ENCODE data around the gene FAM200C. TPM values are rescaled to one million over a fixed set of nuclear protein-coding genes. Genes with fewer than 3 reads are reported as not detected.
"Not testable (repeated sequence)": the region's sequence is repeated elsewhere in the genome, so short reads cannot be mapped to it uniquely, and the experiment has no call there.

Gene FAM200C
- 9.7 and 11.3 TPM in 2 replicates for total RNA-seq (2014; rRNA removed; shearing (Covaris generic))

- DNase-seq (ENCODE audit: low read depth) = peak; percentile 93
Measured at GRCh38 chr5:160399402-160400353, at the start of gene FAM200C. Gene FAM200C (minus strand): TSS chr5:160400054. CDS start chr5:160395490, 4,564 bp downstream.

GRCh38 chr5:160449458-160449857, 49.6 kb upstream of the FAM200C start:
- DNase-seq (ENCODE audit: low read depth) = no peak

DNA sequence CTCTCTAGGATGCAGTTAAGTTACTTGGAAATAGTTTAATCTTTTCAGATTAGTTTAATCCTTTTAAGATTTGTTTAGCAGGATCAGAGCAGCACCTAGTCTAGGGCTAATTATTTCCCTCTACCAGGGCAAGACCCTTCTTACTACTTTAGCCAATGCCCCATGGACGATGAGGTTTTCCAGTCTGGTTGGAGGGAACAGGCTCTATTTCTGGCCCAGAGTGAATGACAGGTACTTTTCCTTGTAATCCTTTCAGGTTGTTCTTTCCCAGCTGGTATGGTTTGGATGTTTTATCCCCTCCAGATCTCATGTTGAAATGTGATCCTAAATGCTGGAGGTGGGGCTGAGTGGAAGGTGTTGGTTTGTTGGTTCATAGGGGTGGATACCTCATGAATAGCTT, 49.0 kb upstream of the FAM200C start:
- no peak for DNase-seq (ENCODE audit: low read depth)

- no peak for DNase-seq (ENCODE audit: low read depth)
Measured at GRCh38 chr5:160445751-160446150, 45.9 kb upstream of the FAM200C start.

- no peak for DNase-seq (ENCODE audit: low read depth)
Measured at GRCh38 chr5:160445132-160445531, 45.3 kb upstream of the FAM200C start.

- no peak for DNase-seq (ENCODE audit: low read depth)
Measured at GRCh38 chr5:160444407-160444806, 44.6 kb upstream of the FAM200C start.

DNA sequence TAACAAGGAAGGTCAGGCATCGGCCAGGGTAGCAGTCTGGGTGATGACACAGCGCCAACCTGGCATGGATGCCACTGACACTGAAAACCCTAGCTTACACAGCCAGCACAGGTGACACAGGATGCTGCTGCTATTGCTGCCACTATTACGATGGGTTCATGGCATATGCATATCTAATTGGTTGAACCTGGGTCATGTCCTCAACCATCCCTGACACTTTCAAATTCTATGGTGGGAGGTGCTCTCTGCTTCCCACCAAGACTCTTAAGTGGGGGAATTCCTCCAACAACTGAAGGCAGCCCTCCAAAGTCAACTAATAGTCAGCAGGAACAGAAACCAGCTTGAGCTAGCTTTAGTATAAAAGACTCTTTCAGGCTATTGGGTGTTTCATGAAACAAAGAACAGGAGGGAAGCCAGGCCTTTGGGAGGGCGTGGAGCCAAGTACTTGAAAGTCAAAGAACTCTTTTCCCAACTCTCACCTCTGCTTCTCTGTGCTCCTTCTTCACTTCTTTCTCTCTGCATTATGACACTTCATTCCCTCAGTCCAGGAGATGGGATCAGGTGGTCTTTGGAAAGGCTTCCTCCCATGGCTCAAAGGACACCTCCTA, 43.1 kb upstream of the FAM200C start:
- DNase-seq (ENCODE audit: low read depth) = no peak

DNA sequence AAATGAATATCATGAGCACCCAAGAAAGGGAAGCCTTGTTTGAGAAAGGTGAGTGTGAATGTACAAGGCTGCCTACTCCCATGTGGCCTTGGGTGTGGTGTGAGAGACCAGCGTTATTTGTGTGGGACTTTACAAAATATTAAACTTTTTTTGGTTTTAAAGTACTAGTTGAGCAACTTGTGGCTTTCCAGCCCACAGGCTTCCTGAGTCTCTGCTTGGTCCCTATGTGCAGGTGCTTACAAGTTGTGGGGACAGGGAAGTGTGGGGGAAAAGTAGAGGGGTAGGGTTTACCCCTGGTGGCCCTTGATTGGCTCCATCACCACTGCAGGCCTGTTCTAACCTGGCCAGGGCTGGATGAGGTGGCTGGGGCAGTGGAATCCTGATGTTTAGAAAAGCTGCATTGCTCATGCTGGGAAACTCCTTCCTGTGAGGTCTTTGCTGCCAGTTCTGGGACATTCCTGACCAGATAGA, 41.5 kb upstream of the FAM200C start:
- DNase-seq (ENCODE audit: low read depth) = peak; percentile 28

DNA sequence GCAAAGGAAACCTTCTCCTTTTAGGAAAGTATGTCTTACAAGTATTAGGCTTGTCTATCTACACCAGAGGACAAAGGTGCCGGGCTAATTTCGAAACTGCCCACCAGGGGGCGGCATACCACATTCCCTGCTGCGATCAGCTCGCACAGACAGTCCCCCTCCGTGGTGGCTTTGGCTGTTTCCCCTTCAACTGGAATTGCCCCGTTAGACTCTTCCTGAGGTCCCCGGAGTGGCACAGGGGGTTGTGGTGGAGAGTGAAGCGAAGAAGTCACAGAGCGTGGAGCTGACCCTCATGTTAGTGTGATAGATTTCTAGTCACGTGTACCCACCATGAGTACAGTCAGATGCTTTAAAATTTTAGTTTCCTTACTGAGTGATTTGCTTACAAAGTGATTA, 39.3 kb upstream of the FAM200C start:
- peak; percentile 72 for DNase-seq (ENCODE audit: low read depth)

DNA sequence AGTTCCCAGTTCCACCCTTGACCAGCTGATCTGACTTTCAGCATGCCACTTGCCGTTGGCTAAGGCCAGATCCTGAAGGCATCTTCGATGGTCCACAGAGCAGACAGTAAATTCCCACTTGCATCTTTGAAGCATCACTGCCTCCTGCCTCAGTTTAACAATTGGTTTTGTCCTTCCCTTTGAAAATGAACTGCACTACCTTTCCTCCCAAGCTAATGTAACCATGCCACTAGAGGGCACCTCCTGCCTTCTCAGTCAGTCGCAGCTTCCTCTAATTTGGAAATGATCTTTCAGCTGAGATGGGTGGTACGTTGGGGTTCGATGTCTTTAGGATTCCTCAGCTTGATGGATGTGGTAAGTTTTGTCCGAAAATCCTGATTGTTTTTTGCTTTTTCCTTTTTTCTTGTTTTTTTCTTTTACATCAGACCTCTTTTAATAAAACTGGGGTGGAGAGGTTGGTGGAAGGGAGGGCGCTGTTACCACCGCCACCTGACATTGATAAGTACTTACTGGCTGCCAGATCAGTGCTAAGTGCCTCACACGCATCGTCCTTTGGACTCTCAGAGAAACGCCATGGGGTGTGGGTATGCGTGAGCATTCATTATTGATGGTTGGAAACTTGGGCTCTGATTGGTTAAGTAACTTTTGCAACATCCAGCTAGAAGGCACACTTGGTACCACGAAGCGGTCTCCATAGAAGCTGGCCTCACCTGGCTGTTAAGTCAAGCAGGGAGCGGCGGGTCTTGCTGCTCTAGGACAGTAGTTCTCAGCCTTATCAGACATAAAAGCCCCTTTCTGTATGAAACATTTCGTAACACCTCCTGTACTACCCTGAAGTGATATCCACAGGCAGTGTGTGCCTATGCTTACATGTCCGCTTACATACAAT, 38.7 kb upstream of the FAM200C start:
- DNase-seq (ENCODE audit: low read depth) = peak; percentile 68

DNA sequence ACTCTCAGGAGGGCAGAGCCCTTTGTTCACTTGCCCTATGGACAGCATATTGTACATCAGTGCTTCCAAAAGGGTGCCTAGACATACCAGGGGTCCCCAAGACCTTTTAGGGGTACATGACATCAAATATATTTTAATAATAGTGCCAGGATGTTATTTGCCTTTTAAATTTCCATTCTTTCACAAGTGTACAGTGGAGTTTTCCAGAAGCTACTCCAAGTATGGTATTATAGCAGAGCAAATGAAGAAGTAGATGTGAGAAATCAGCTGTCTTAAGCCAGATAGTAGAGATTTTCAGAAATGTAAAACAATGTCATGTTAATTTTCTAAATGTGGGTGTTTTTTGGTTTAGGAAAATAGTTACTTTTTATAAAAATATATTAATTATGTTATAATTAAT, 37.4 kb upstream of the FAM200C start:
- no peak for DNase-seq (ENCODE audit: low read depth)

GRCh38 chr5:160436661-160437060, 36.8 kb upstream of the FAM200C start:
- not testable (repeated sequence) for DNase-seq (ENCODE audit: low read depth)

DNA sequence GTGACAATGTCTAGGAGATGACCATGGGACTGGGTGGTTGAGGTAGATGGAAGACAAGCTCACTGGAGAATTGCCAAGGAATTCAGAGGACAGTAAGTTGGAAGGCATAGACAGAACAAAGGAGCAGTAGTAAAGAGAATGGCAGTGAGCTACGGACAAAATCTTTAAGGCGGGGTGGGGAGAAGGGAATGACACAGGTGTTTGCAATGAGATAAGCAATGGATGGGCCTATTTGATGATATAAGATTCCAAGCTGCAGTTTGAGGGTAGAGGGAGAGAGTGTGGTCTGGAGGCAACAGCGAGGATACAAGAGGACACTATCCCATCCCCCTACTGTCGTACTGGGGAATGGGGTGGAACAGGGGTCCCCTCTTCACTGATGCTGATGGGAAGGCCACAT, 36.2 kb upstream of the FAM200C start:
- DNase-seq (ENCODE audit: low read depth) = no peak

DNA sequence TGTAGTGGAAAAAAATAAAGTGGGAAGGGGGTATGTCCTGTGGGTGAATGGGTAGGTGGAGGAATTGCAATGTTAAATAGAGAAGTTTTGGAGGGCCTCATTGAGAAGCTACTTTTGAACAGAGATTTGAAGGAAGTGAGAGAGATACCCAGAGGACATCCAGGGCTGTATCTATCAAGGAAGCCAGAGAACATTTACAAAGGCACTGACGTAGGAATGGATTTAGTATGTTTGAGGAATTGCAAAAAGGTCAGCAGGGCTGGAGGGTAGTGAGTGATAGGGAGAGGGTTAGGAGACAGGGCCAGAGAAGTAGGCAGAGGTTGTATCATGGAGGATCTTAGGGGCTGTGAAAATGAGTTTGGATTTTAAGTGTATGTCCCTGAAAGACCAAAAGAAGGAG, 35.7 kb upstream of the FAM200C start:
- DNase-seq (ENCODE audit: low read depth) = no peak

DNA sequence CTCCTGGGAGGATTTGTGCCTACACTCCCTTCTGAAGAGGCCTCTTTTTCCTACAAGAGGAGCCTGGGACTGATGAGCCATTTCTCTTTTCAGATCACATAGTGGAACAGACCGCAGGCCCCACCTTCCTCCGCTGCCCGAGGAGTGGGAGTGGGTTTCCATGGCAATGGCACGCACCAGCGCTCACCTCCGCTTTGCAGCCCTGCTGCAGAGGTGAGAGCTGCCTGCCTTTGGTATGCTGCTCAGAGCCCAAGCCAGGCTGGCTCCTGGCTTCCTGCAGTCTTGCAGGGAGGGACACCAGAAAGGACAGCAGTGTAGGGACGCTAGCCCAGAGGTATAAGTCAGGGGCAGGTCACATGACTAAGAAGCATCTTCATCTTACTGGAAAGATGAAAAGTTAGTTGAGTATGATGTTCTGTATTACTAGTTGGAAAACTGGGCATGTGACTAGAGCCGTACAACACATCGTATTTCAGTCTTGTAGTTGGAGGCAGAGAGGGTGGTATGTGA, 34.2 kb upstream of the FAM200C start:
- peak; percentile 22 for DNase-seq (ENCODE audit: low read depth)

- no peak for DNase-seq (ENCODE audit: low read depth)
Measured at GRCh38 chr5:160432787-160433186, 32.9 kb upstream of the FAM200C start.

- no peak for DNase-seq (ENCODE audit: low read depth)
Measured at GRCh38 chr5:160432196-160432595, 32.3 kb upstream of the FAM200C start.

GRCh38 chr5:160427607-160428006, 27.8 kb upstream of the FAM200C start:
- no peak for DNase-seq (ENCODE audit: low read depth)

- DNase-seq (ENCODE audit: low read depth) = peak; percentile 16
Measured at GRCh38 chr5:160423099-160423498, 23.2 kb upstream of the FAM200C start.

- peak; percentile 97 for DNase-seq (ENCODE audit: low read depth)
Measured at GRCh38 chr5:160421625-160422258, 21.9 kb upstream of the FAM200C start, which contains the start of gene PTTG1. Gene PTTG1 (plus strand): TSS chr5:160421855. CDS start chr5:160422313, 458 bp downstream.

- no peak for DNase-seq (ENCODE audit: low read depth)
Measured at GRCh38 chr5:160420331-160420610, 20.4 kb upstream of the FAM200C start.

Measured in M059J (cell line).